ENCODE results near the gene FOXN1.

The FOXN1 gene

GRCh38 chr17:28524476-28525424 is 18.6 kb downstream of the FOXN1 start:
- no peak overlapping the region for H3K9ac ChIP-seq (ENCODE audit: low read length in 5 of 5)
- no peaks in the 10 kb centered on the region for H3K9me3 ChIP-seq (ENCODE audit: control insufficient read depth in 5 of 5, low read length in 5 of 5)
- no peak overlapping the region for H3K4me3 ChIP-seq (ENCODE audit: low read depth in 1 of 5, low read length in 5 of 5)
- H3K36me3 ChIP-seq (ENCODE audit: control insufficient read depth in 5 of 5, insufficient read depth in 5 of 5, low read length in 5 of 5) = no peaks in the 10 kb centered on the region
- no peaks in the 10 kb centered on the region for H3K4me1 ChIP-seq (ENCODE audit: control insufficient read depth in 5 of 5, insufficient read depth in 5 of 5, low read length in 5 of 5)
- H3K27ac ChIP-seq (ENCODE audit: low read depth, low read length) = no peak overlapping the region
- peaks cover 0 to 9% (median 0%) of the 10 kb centered on the region in 5 donors for H3K27me3 ChIP-seq (ENCODE audit: control insufficient read depth in 5 of 5, insufficient read depth in 4 of 5, low read length in 5 of 5)

- Histone ChIP-seq H3K9ac (ENCODE audit: low read length in 5 of 5) (no peak overlapping the region), H3K27ac (ENCODE audit: low read depth, low read length) (no peak overlapping the region), H3K27me3 (ENCODE audit: control insufficient read depth in 5 of 5, insufficient read depth in 4 of 5, low read length in 5 of 5) (peaks cover 0 to 7% (median under 1%) of the 10 kb centered on the region in 5 donors), H3K9me3 (ENCODE audit: control insufficient read depth in 5 of 5, low read length in 5 of 5) (no peaks in the 10 kb centered on the region), H3K36me3 (ENCODE audit: control insufficient read depth in 5 of 5, insufficient read depth in 5 of 5, low read length in 5 of 5) (no peaks in the 10 kb centered on the region), H3K4me3 (ENCODE audit: low read depth in 1 of 5, low read length in 5 of 5) (no peak overlapping the region), H3K4me1 (ENCODE audit: control insufficient read depth in 5 of 5, insufficient read depth in 5 of 5, low read length in 5 of 5) (no peaks in the 10 kb centered on the region)
Measured at GRCh38 chr17:28526381-28526780, 20.2 kb downstream of the FOXN1 start.

- Histone ChIP-seq H3K4me1 (ENCODE audit: control insufficient read depth in 5 of 5, insufficient read depth in 5 of 5, low read length in 5 of 5) (no peaks in the 10 kb centered on the region), H3K9ac (ENCODE audit: low read length in 5 of 5) (no peak overlapping the region), H3K27ac (ENCODE audit: low read depth, low read length) (no peak overlapping the region), H3K4me3 (ENCODE audit: low read depth in 1 of 5, low read length in 5 of 5) (no peak overlapping the region), H3K9me3 (ENCODE audit: control insufficient read depth in 5 of 5, low read length in 5 of 5) (no peaks in the 10 kb centered on the region), H3K27me3 (ENCODE audit: control insufficient read depth in 5 of 5, insufficient read depth in 4 of 5, low read length in 5 of 5) (peaks cover 0 to 9% (median 4%) of the 10 kb centered on the region in 5 donors), H3K36me3 (ENCODE audit: control insufficient read depth in 5 of 5, insufficient read depth in 5 of 5, low read length in 5 of 5) (no peaks in the 10 kb centered on the region)
Measured at GRCh38 chr17:28527181-28527681, 21.1 kb downstream of the FOXN1 start.

- H3K27me3 ChIP-seq (ENCODE audit: control insufficient read depth in 5 of 5, insufficient read depth in 4 of 5, low read length in 5 of 5) = peaks cover 0 to 9% (median 4%) of the 10 kb centered on the region in 5 donors
- H3K27ac ChIP-seq (ENCODE audit: low read depth, low read length) = no peak overlapping the region
- H3K36me3 ChIP-seq (ENCODE audit: control insufficient read depth in 5 of 5, insufficient read depth in 5 of 5, low read length in 5 of 5) = no peaks in the 10 kb centered on the region
- H3K9me3 ChIP-seq (ENCODE audit: control insufficient read depth in 5 of 5, low read length in 5 of 5) = no peaks in the 10 kb centered on the region
- no peak overlapping the region for H3K4me3 ChIP-seq (ENCODE audit: low read depth in 1 of 5, low read length in 5 of 5)
- H3K4me1 ChIP-seq (ENCODE audit: control insufficient read depth in 5 of 5, insufficient read depth in 5 of 5, low read length in 5 of 5) = no peaks in the 10 kb centered on the region
- H3K9ac ChIP-seq (ENCODE audit: low read length in 5 of 5) = no peak overlapping the region
Measured at GRCh38 chr17:28527859-28528258, 21.7 kb downstream of the FOXN1 start.

GRCh38 chr17:28528327-28529012 is 22.3 kb downstream of the FOXN1 start:
- H3K27ac ChIP-seq (ENCODE audit: low read depth, low read length) = no peak overlapping the region
- H3K36me3 ChIP-seq (ENCODE audit: control insufficient read depth in 5 of 5, insufficient read depth in 5 of 5, low read length in 5 of 5) = no peaks in the 10 kb centered on the region
- H3K4me3 ChIP-seq (ENCODE audit: low read depth in 1 of 5, low read length in 5 of 5) = no peak overlapping the region
- H3K9ac ChIP-seq (ENCODE audit: low read length in 5 of 5) = no peak overlapping the region
- no peaks in the 10 kb centered on the region for H3K9me3 ChIP-seq (ENCODE audit: control insufficient read depth in 5 of 5, low read length in 5 of 5)
- no peaks in the 10 kb centered on the region for H3K4me1 ChIP-seq (ENCODE audit: control insufficient read depth in 5 of 5, insufficient read depth in 5 of 5, low read length in 5 of 5)
- peaks cover 0 to 9% (median 4%) of the 10 kb centered on the region in 5 donors for H3K27me3 ChIP-seq (ENCODE audit: control insufficient read depth in 5 of 5, insufficient read depth in 4 of 5, low read length in 5 of 5)

GRCh38 chr17:28529013-28529400 is 22.9 kb downstream of the FOXN1 start:
- no peak overlapping the region for H3K4me3 ChIP-seq (ENCODE audit: low read depth in 1 of 5, low read length in 5 of 5)
- H3K4me1 ChIP-seq (ENCODE audit: control insufficient read depth in 5 of 5, insufficient read depth in 5 of 5, low read length in 5 of 5) = no peaks in the 10 kb centered on the region
- peaks cover 0 to 9% (median 4%) of the 10 kb centered on the region in 5 donors for H3K27me3 ChIP-seq (ENCODE audit: control insufficient read depth in 5 of 5, insufficient read depth in 4 of 5, low read length in 5 of 5)
- H3K9ac ChIP-seq (ENCODE audit: low read length in 5 of 5) = no peak overlapping the region
- H3K36me3 ChIP-seq (ENCODE audit: control insufficient read depth in 5 of 5, insufficient read depth in 5 of 5, low read length in 5 of 5) = no peaks in the 10 kb centered on the region
- no peak overlapping the region for H3K27ac ChIP-seq (ENCODE audit: low read depth, low read length)
- H3K9me3 ChIP-seq (ENCODE audit: control insufficient read depth in 5 of 5, low read length in 5 of 5) = no peaks in the 10 kb centered on the region

- Histone ChIP-seq H3K4me1 (ENCODE audit: control insufficient read depth in 5 of 5, insufficient read depth in 5 of 5, low read length in 5 of 5) (no peaks in the 10 kb centered on the region), H3K36me3 (ENCODE audit: control insufficient read depth in 5 of 5, insufficient read depth in 5 of 5, low read length in 5 of 5) (no peaks in the 10 kb centered on the region), H3K27ac (ENCODE audit: low read depth, low read length) (no peak overlapping the region), H3K9me3 (ENCODE audit: control insufficient read depth in 5 of 5, low read length in 5 of 5) (no peaks in the 10 kb centered on the region), H3K9ac (ENCODE audit: low read length in 5 of 5) (no peak overlapping the region), H3K27me3 (ENCODE audit: control insufficient read depth in 5 of 5, insufficient read depth in 4 of 5, low read length in 5 of 5) (peaks cover 0 to 9% (median 4%) of the 10 kb centered on the region in 5 donors), H3K4me3 (ENCODE audit: low read depth in 1 of 5, low read length in 5 of 5) (no peak overlapping the region)
Measured at GRCh38 chr17:28530250-28530649, 24.1 kb downstream of the FOXN1 start.

GRCh38 chr17:28530926-28531325 is 24.8 kb downstream of the FOXN1 start:
- Histone ChIP-seq H3K4me3 (ENCODE audit: low read depth in 1 of 5, low read length in 5 of 5) (no peak overlapping the region), H3K4me1 (ENCODE audit: control insufficient read depth in 5 of 5, insufficient read depth in 5 of 5, low read length in 5 of 5) (no peaks in the 10 kb centered on the region), H3K9ac (ENCODE audit: low read length in 5 of 5) (no peak overlapping the region), H3K27me3 (ENCODE audit: control insufficient read depth in 5 of 5, insufficient read depth in 4 of 5, low read length in 5 of 5) (peaks cover 0 to 9% (median 4%) of the 10 kb centered on the region in 5 donors), H3K36me3 (ENCODE audit: control insufficient read depth in 5 of 5, insufficient read depth in 5 of 5, low read length in 5 of 5) (no peaks in the 10 kb centered on the region), H3K27ac (ENCODE audit: low read depth, low read length) (no peak overlapping the region), H3K9me3 (ENCODE audit: control insufficient read depth in 5 of 5, low read length in 5 of 5) (no peaks in the 10 kb centered on the region)

- Histone ChIP-seq H3K4me1 (ENCODE audit: control insufficient read depth in 5 of 5, insufficient read depth in 5 of 5, low read length in 5 of 5) (no peaks in the 10 kb centered on the region), H3K4me3 (ENCODE audit: low read depth in 1 of 5, low read length in 5 of 5) (no peak overlapping the region), H3K9me3 (ENCODE audit: control insufficient read depth in 5 of 5, low read length in 5 of 5) (no peaks in the 10 kb centered on the region), H3K9ac (ENCODE audit: low read length in 5 of 5) (no peak overlapping the region), H3K27ac (ENCODE audit: low read depth, low read length) (no peak overlapping the region), H3K27me3 (ENCODE audit: control insufficient read depth in 5 of 5, insufficient read depth in 4 of 5, low read length in 5 of 5) (peaks cover 0 to 10% (median 4%) of the 10 kb centered on the region in 5 donors), H3K36me3 (ENCODE audit: control insufficient read depth in 5 of 5, insufficient read depth in 5 of 5, low read length in 5 of 5) (no peaks in the 10 kb centered on the region)
Measured at GRCh38 chr17:28532050-28532960, 26.2 kb downstream of the FOXN1 start.

Data from subcutaneous abdominal adipose tissue (tissue), 5 donors.